Measurements from ENCODE around the gene SOAT2. TPM values are rescaled to one million over a fixed set of nuclear protein-coding genes. Genes with fewer than 3 reads are reported as not detected.

Gene SOAT2
- total RNA-seq, 1 donor from 2014 or later = not detected

- peaks cover 24% of the 10 kb centered on the region for H3K27me3 Mint-ChIP-seq (ENCODE audit: unreplicated experiment)
- H3K4me3 Mint-ChIP-seq (ENCODE audit: unreplicated experiment) = no peak overlapping the region
- no peak for TF ChIP-seq CTCF (IDR thresholded peaks at IDR 0.05; ENCODE audit: unreplicated experiment)
Observed at GRCh38 chr12:53060064-53060720, 43.1 kb upstream of the SOAT2 start.

GRCh38 chr12:53060721-53061276 lies 42.5 kb upstream of the SOAT2 start:
- peaks cover 33% of the 10 kb centered on the region for H3K36me3 Mint-ChIP-seq (ENCODE audit: low read depth, unreplicated experiment)
- peaks cover 22% of the 10 kb centered on the region for H3K4me1 Mint-ChIP-seq (ENCODE audit: unreplicated experiment)
- DNase-seq (ENCODE audit: low spot score) = no peak
- TF ChIP-seq CTCF (IDR thresholded peaks at IDR 0.05; ENCODE audit: unreplicated experiment) = no peak
- H3K27ac Mint-ChIP-seq (ENCODE audit: unreplicated experiment) = no peak overlapping the region
- H3K27me3 Mint-ChIP-seq (ENCODE audit: unreplicated experiment) = peaks cover 23% of the 10 kb centered on the region
- H3K9me3 Mint-ChIP-seq (ENCODE audit: unreplicated experiment) = no peaks in the 10 kb centered on the region
- H3K4me3 Mint-ChIP-seq (ENCODE audit: unreplicated experiment) = no peak overlapping the region

More at GRCh38 chr12:53060064-53060720, 43.1 kb upstream of the SOAT2 start:
- Mint-ChIP-seq H3K36me3 (ENCODE audit: low read depth, unreplicated experiment) (peaks cover 36% of the 10 kb centered on the region), H3K27ac (ENCODE audit: unreplicated experiment) (peak overlapping the region; percentile 57), H3K4me1 (ENCODE audit: unreplicated experiment) (peaks cover 17% of the 10 kb centered on the region), H3K9me3 (ENCODE audit: unreplicated experiment) (no peaks in the 10 kb centered on the region)
- DNase-seq (ENCODE audit: low spot score) = no peak

GRCh38 chr12:53061404-53062010 lies 41.8 kb upstream of the SOAT2 start:
- no peak for TF ChIP-seq CTCF (IDR thresholded peaks at IDR 0.05; ENCODE audit: unreplicated experiment)
- H3K36me3 Mint-ChIP-seq (ENCODE audit: low read depth, unreplicated experiment) = peaks cover 30% of the 10 kb centered on the region
- no peak overlapping the region for H3K4me3 Mint-ChIP-seq (ENCODE audit: unreplicated experiment)
- peaks cover 24% of the 10 kb centered on the region for H3K27me3 Mint-ChIP-seq (ENCODE audit: unreplicated experiment)
- H3K27ac Mint-ChIP-seq (ENCODE audit: unreplicated experiment) = peak overlapping the region; percentile 24
- no peaks in the 10 kb centered on the region for H3K9me3 Mint-ChIP-seq (ENCODE audit: unreplicated experiment)
- peaks cover 29% of the 10 kb centered on the region for H3K4me1 Mint-ChIP-seq (ENCODE audit: unreplicated experiment)
- DNase-seq (ENCODE audit: low spot score) = no peak

- Mint-ChIP-seq H3K36me3 (ENCODE audit: low read depth, unreplicated experiment) (peaks cover 23% of the 10 kb centered on the region), H3K4me3 (ENCODE audit: unreplicated experiment) (no peak overlapping the region), H3K27me3 (ENCODE audit: unreplicated experiment) (peaks cover 26% of the 10 kb centered on the region), H3K9me3 (ENCODE audit: unreplicated experiment) (no peaks in the 10 kb centered on the region), H3K27ac (ENCODE audit: unreplicated experiment) (no peak overlapping the region), H3K4me1 (ENCODE audit: unreplicated experiment) (peaks cover 35% of the 10 kb centered on the region)
- DNase-seq (ENCODE audit: low spot score) = no peak
- TF ChIP-seq CTCF (IDR thresholded peaks at IDR 0.05; ENCODE audit: unreplicated experiment) = no peak
Observed at GRCh38 chr12:53062011-53062961, 41.0 kb upstream of the SOAT2 start.

Measured in endothelial cell (in vitro differentiated cells).